Measurements from ENCODE around the gene THTPA.

DNA sequence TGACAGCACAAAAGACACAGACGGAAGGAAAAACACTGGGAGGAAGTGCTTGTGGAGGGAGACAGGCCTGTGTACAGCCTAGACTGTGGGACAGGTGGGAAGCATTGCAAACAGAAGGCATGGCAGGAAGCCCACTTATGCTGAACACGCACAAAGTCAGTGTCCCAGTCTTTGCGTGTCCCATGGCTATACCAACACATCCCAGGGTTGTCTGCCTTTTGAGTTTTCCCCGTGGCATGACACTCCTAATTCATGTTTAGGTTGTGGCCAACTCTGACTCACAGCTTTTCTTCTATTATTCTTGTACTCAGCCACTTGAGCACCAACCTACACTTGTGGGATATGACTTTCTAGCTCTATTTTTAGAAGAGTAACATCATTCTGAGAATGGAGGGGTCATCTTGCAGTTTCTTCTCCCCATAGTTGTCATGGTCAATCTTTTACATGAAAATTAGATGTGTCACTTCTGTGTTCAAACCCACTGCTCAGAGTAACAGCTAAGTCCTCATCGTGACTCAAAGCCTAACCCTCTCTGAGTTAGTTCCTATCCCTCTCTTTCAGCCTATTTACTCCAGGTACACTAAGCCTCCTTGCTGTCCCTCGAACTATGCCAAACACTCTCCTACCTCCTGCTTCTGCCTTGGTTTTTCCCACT lies 50.0 kb downstream of the THTPA start:
- TF ChIP-seq, protein P1, sequence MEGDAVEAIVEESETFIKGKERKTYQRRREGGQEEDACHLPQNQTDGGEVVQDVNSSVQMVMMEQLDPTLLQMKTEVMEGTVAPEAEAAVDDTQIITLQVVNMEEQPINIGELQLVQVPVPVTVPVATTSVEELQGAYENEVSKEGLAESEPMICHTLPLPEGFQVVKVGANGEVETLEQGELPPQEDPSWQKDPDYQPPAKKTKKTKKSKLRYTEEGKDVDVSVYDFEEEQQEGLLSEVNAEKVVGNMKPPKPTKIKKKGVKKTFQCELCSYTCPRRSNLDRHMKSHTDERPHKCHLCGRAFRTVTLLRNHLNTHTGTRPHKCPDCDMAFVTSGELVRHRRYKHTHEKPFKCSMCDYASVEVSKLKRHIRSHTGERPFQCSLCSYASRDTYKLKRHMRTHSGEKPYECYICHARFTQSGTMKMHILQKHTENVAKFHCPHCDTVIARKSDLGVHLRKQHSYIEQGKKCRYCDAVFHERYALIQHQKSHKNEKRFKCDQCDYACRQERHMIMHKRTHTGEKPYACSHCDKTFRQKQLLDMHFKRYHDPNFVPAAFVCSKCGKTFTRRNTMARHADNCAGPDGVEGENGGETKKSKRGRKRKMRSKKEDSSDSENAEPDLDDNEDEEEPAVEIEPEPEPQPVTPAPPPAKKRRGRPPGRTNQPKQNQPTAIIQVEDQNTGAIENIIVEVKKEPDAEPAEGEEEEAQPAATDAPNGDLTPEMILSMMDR (IDR thresholded peaks at IDR 0.05) = no peak
- no peak for TF ChIP-seq POLR2AphosphoS5 (IDR thresholded peaks at IDR 0.05)
